LHCN-M2 (cell line): ENCODE results near the gene LRRN4CL. TPM values are rescaled to one million over a fixed set of nuclear protein-coding genes. Genes with fewer than 3 reads are reported as not detected.
"Not testable (repeated sequence)": the region's sequence is repeated elsewhere in the genome, so short reads cannot be mapped to it uniquely, and the experiment has no call there.

Experiments used
- DNase-seq: peaks from one replicate; pipeline ENCODE4 v3.0.0-alpha.2; 2012; ENCODE audit warnings: low read depth
- polyA plus RNA-seq: library from polyadenylated mRNA; unstranded; fragments of >200 nt; gene quantifications from one replicate; pipeline ENCODE4 v1.2.1, GENCODE V29; 2012; ENCODE audit warnings: missing spikeins
- total RNA-seq: library from RNA; depleted of rRNA; stranded (reverse); fragments of >200 nt; gene quantifications from 2 replicates; pipeline ENCODE4 v1.2.3, GENCODE V29; 2014; rRNA removed

Gene LRRN4CL
- total RNA-seq = 41.4 and 68.1 TPM in 2 replicates
- 21.3 TPM for polyA plus RNA-seq

GRCh38 chr11:62689421-62690183 is at the start of gene LRRN4CL:
LRRN4CL (minus strand) TSS chr11:62689530; CDS start chr11:62688508, 1,022 bp downstream.
- peak; percentile 100 for DNase-seq

- no peak for DNase-seq
Observed at GRCh38 chr11:62737196-62737595, 47.9 kb upstream of the LRRN4CL start.

DNA sequence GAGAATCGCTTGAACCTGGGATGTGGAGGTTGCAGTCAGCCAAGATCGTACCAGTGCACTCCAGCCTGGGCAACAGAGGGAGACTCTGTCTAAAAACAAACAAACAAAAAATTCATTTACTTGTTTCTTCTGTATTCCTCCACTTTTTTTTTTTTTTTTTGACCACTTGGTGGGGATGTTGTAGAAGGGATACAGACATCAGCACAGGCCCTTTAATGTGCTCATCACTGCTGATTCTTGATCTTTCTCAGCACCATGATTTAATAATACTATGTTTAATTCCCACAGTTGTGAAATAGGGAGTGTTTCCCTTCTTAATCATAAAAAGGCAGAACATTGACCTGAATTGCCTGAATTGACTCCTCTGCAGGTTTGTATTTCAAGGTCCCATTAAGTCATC is 43.5 kb upstream of the LRRN4CL start:
- peak; percentile 57 for DNase-seq

DNA sequence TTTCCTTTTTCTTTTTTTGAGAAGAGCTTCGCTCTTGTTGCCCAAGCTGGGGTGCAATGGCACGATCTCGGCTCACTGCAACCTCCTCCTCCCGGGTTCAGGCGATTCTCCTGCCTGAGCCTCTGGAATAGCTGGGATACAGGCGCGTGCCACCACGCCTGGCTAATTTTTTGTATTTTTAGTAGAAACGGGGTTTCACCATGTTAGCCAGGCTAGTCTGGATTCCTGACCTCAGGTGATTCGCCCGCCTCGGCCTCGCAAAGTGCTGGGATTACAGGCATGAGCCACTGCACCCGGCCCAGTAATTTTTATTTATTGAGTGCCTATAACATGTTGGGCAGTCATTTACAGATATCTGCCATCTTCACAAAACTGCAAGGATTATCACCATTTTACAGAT is 40.7 kb upstream of the LRRN4CL start:
- not testable (repeated sequence) for DNase-seq

DNA sequence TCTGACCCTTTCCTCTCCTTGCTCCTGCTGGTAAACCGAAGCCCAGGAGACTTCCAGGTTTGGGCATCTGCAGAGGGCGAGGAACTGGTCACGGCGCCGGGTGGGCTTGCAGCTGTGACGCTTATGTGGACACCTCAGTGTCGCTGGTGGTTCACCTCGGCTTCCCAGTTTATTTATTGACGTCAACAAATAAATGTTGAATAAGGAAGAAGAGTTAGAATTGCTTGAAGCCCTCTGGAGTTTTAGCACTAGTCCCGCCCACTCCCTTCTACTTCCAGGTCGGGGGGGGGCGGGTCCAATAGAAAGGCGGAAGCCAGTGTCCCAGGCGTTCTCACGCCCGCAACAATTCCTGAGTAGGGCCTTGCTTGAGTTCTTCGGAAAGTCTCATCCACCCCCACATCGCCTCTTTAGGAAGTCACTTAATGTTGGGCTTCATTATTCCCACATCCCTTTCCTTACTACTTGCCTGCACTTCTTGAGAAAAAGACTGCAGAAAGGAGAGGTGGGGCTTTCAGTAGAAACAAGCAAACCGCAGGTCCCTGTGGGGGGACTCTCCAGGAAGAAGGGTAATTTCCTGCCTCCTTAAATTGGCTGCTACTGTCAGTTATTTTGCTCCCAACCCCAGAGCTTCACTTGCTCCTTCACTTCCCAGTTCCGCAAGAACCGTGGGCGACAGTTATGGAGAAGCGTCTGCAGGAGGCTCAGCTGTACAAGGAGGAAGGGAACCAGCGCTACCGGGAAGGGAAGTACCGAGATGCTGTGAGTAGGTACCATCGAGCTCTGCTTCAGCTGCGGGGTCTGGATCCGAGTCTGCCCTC is 39.0 kb upstream of the LRRN4CL start, which contains the start of gene TTC9C:
Gene TTC9C (plus strand): TSS at position 316 of the 818 bp plus-strand sequence. CDS start 363 bp downstream, at position 679.
- peak; percentile 86 for DNase-seq

DNA sequence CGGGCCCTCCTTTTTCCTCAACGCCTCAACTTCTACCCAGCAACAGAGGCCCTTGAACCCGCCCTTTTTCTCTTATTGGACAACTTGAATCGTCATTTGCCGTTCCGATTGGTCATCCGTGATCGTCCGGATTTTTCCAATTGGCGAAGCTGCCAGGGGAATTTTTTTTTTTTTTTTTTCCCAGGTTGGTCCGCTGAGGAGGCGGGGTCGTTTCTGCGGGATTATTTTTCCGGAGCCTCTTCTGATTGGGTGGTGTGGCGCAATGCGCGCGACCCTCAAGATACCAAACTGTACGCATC is 38.5 kb upstream of the LRRN4CL start:
- peak; percentile 99 for DNase-seq

GRCh38 chr11:62727165-62727871 is 38.0 kb upstream of the LRRN4CL start, which contains the start of gene HNRNPUL2:
HNRNPUL2 (minus strand) TSS chr11:62727457; CDS start chr11:62727156, 301 bp downstream.
- DNase-seq = peak; percentile 99

GRCh38 chr11:62726915-62727164 is 37.5 kb upstream of the LRRN4CL start:
- no peak for DNase-seq

DNA sequence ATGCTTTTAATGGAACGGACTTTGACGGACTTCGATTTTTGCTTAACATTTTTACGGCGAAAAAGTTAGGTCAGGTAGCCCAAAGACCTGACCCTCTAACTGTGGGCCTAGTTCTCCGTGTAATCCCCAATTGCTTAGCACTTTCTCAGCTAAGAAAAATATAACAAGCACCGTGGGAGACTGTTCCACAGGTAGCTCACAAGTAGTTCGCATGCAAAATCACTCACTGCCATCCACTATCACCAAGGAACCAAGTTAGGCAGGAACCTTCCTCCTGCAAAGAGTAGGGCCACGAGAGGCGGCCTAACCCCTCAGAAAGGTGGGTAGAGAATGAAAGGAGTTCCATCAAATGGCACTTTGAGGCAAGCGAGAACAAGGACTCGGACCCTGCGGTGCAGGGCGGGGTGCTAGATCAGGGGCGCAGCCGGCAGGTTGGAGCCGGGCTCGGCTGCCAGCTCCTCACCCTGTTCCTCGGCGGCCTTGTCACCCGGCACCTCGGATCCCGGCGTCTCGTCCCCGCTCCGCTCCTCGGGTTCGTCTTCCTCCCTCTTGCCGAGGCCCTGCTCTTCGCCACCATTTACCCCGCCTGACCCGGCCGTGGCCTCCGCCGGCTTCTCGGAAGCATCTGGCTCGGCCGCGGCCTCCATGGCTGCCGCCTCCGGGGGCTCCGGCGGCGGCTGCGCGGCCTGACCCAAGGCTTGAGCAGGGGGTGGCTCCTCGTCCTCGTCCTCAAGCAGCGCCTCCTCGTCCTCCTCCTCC is 37.0 kb upstream of the LRRN4CL start:
- no peak for DNase-seq

DNA sequence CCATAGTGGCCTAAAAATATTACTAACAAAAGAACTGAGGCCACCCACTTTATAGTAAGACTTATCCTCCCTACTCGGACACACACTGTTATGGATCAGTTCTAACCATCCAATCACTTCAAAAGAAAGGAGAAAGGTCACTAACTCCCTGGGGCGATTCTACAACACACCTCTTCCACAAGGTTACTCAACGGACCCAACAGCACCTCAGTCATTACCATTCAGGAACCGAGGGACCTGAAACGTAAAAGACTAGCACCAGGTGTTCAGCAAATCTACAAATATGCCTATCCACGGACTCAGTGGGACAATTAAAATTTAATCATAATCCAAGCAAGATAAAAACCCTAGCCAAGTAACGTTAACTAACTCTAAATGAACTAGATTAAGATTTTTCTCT is 36.3 kb upstream of the LRRN4CL start:
- DNase-seq = no peak

DNA sequence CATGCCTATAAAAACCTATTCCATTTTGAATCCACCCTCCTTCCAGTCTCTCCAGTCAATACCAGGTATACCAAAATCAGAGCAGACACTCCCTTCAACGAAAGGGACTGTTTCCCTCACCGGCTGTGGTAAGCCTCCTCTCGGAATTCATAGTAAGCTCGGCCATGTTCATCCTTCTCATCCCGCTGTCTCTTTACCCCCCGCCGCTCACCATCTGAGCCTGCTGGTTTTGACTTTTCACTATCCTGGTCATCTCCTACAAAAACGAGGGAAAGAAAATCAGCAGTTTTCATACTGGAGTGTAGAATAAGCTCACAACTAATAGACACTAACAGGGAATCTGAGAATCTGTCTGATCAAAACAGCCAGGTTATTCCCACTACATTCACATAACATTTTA is 34.8 kb upstream of the LRRN4CL start:
- DNase-seq = no peak

GRCh38 chr11:62721994-62722393 is 32.7 kb upstream of the LRRN4CL start:
- DNase-seq = peak; percentile 33

DNA sequence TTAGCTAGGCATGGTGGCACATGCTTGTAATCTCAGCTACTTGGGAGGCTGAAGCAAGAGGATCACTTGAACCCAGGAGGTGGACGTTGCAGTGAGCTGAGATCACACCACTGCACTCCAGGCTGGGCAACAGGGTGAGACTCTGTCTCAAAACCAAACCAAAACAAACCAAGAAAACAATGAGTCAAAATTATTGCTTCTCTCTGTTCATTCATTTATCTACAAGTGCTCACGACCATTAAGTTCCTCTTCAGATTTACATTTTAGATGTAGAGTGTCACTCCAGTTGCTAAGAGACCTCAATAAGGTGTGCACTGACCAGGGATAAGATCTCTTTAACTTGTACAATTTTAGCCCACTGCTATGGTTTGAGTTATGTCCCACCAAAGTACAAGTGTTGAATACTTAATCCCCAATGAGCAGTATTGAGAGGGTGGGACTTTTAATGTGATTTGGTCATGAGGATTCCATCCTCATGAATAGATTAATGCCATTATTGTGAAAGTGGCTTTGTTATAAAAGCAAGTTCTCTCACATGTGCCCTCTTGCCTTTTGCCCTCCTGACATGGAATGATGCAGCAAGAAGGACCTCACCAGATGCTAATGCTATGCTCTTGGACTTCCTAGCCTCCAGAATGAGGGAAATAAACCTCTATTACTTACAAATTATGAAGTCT is 30.1 kb upstream of the LRRN4CL start:
- DNase-seq = peak; percentile 25

DNA sequence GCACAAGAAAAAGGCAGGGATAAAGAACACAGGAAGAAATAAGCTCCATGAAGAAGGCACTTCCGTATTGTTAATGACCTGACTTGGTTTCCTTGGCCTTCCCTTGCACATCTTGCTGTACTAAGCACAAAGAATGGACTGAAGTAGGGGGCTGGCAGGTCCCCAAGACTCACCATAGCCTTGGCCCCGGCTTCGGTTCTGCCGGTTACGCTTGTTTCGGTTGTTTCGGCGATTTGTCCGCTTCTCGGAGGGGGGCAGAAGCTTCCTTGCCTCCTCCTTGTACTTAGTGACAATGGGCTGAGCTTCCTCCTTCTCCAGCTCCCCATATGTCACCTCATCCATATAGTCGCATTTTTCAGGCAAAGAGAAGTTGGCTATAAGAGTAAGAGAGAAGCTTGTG is 27.5 kb upstream of the LRRN4CL start:
- no peak for DNase-seq

DNA sequence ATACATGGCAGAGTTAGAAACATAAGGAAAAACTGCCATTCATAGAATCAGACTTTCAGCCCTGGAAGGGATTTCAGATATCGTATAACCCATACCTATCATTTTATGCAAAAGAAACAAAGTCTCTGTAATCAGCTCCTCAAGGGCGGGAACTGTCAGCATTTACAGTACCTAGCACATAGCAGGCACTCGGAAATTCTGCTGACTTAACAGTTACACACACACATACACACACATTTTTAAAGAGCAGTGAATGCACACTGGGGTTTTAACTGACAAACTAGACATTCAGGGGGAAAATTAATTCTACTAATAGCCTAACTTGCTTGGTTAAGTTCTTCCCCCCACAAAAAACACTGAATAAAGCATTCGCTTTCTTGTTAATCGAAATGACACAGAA is 26.9 kb upstream of the LRRN4CL start:
- no peak for DNase-seq

DNA sequence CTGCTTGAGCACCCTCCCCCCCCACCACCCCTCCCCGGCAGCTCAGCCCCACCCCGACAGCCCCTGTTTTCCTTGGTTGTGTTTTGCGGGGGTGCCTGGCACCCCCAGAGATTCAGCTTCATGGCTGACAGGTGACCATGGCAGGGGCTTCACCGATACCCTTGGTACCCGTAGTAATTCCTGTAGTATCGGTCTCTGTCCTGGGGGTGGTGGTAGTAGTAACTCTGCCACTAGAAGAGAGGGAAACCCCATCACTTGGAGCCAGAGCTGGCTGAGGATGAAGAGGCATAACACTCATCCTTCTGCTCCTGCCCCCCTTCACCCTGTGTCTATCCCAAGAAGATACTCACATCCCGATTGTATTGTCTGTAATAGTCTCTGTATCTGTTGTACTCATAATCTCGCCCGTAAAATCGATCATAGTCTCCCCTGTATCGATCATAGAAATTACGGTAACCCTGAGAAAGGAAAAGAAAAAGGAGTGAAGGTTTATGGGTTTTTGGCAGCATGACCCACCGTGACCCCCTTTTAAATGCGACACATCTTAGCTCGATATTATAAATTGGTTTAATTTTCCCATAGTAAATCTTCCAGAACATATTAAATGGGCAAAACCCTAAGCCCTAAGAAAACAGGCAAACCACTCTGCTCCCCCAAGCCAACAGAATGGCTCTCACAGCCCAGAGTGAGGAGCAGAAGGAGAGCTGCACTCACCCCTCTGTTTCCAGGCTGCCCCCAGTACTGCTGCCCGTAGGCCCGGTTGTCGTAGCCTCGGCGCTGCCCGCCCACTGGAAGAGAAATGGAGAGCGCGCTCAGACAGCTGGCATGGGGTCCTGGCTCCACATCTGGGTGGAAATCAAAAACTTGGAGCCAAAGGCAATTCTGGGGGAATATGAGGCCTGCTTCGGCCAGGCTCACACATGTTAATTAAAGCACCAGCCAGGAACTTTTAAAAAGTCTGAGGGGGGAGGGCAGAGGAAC is 26.1 kb upstream of the LRRN4CL start:
- DNase-seq = no peak

- no peak for DNase-seq
Observed at GRCh38 chr11:62713343-62713742, 24.0 kb upstream of the LRRN4CL start.

- no peak for DNase-seq
Observed at GRCh38 chr11:62712861-62713260, 23.5 kb upstream of the LRRN4CL start.

DNA sequence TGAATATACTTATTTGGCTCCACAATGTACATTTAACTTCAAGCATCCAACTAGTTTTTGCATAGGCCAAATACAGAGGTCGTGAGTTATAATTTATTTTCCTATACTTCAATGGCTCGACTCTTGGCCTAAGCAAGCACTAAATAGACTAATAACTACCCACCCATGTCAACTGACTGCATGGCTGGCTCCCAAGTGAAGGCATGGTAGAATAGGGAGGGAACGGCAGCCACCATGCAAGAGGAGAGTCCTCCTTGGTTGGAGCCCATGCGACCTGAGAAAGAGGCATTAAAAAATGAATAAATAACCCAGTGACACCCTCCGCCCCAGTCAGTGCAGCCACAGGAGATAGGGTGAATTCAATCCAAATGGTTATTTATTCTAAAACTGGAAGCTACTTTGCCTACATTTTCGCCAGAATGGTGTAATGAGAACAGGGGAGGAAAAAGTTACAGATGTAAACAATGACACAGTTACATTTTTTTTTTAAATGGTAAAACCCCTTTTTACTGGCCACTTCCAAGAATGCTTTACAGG is 23.0 kb upstream of the LRRN4CL start:
- DNase-seq = no peak

- peak; percentile 33 for DNase-seq
Observed at GRCh38 chr11:62710001-62710345, 20.6 kb upstream of the LRRN4CL start.
